ENCODE measurements around the gene PDZD8. TPM values are rescaled to one million over a fixed set of nuclear protein-coding genes. Genes with fewer than 3 reads are reported as not detected.

The PDZD8 gene
- total RNA-seq, 2 donors from 2014 or later = 23.0 to 32.9 TPM

DNA sequence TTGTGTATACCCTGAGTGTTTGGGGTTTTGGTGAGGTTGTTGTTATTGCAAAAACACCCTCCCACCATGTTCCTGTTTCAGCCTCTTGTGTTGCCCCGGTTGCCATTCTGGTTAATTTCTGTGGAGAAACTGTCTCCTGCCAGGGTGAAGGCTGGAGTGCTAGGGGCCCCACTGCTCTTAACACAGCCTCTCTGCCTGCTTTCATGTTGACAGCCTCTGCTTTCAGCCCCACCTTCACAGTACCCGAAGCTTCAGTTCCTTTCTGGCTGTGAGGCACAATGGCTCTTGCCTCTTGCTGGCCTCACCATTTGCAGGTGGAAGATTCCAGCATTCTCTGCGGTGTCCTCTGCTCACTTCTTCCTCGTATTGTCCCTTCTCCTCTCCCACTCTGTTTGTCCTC is 115.2 kb downstream of the PDZD8 start:
- H3K36me3 ChIP-seq = no peaks in the 10 kb centered on the region
- no peak for DNase-seq (ENCODE audit: low spot score)
- no peak overlapping the region for H3K27ac ChIP-seq
- no peaks in the 10 kb centered on the region for H3K27me3 ChIP-seq (replicated peaks; ENCODE audit: insufficient read depth)
- H3K4me3 ChIP-seq = no peak overlapping the region
- no peak for ATAC-seq (ENCODE audit: insufficient number of reproducible peaks, low FRiP score, low read depth)
- no peaks in the 10 kb centered on the region for H3K4me1 ChIP-seq (ENCODE audit: control insufficient read depth in 1 of 2, low read depth in 2 of 2)
- H3K9me3 ChIP-seq = no peaks in the 10 kb centered on the region
- TF ChIP-seq, protein P1, sequence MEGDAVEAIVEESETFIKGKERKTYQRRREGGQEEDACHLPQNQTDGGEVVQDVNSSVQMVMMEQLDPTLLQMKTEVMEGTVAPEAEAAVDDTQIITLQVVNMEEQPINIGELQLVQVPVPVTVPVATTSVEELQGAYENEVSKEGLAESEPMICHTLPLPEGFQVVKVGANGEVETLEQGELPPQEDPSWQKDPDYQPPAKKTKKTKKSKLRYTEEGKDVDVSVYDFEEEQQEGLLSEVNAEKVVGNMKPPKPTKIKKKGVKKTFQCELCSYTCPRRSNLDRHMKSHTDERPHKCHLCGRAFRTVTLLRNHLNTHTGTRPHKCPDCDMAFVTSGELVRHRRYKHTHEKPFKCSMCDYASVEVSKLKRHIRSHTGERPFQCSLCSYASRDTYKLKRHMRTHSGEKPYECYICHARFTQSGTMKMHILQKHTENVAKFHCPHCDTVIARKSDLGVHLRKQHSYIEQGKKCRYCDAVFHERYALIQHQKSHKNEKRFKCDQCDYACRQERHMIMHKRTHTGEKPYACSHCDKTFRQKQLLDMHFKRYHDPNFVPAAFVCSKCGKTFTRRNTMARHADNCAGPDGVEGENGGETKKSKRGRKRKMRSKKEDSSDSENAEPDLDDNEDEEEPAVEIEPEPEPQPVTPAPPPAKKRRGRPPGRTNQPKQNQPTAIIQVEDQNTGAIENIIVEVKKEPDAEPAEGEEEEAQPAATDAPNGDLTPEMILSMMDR (IDR thresholded peaks at IDR 0.05) = no peak

DNA sequence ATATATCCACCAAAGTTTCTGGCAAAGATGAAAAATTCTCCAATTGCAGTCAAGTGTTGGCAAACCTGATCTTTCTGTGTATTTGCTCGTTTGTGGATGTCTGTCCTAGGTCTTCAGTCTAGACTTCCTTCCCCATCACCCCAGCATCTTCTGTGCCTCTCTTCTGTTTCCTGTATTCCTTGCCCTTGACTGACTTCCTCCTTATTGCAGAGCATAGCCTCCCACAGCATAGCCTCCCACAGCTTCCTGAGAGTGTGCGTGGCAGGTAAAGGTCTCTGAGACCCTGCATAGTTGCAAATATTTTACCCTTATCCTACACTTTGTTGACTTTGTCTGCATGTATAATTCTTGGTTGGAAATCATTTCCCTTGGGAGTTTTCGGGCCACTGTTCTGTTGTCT is 116.0 kb downstream of the PDZD8 start:
- no peak overlapping the region for H3K4me3 ChIP-seq
- no peaks in the 10 kb centered on the region for H3K4me1 ChIP-seq (ENCODE audit: control insufficient read depth in 1 of 2, low read depth in 2 of 2)
- H3K27me3 ChIP-seq (replicated peaks; ENCODE audit: insufficient read depth) = no peaks in the 10 kb centered on the region
- no peak for ATAC-seq (ENCODE audit: insufficient number of reproducible peaks, low FRiP score, low read depth)
- no peak overlapping the region for H3K27ac ChIP-seq
- TF ChIP-seq, protein P1 (IDR thresholded peaks at IDR 0.05) = no peak
- no peaks in the 10 kb centered on the region for H3K36me3 ChIP-seq
- no peak for DNase-seq (ENCODE audit: low spot score)
- H3K9me3 ChIP-seq = no peaks in the 10 kb centered on the region

DNA sequence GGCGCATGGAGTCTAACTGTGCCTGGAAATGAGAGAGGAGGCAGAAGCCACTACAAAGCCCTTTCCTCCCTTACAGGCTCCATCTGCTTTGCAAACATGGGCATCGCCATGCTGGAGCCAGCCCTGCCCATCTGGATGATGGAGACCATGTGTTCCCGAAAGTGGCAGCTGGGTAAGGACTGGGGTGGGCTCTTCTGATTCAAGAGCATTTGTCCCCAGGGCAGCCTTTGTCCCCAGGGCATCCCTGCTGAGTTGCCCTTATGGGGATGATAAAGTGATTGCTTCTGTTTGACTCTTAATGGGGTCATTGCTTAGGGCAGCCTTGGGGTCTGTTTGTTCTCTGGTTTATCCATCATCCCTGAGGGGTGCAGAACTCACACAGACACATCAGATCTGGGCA is 117.5 kb downstream of the PDZD8 start:
- Histone ChIP-seq H3K27ac (no peak overlapping the region), H3K9me3 (no peaks in the 10 kb centered on the region), H3K4me3 (no peak overlapping the region), H3K27me3 (replicated peaks; ENCODE audit: insufficient read depth) (no peaks in the 10 kb centered on the region), H3K36me3 (no peaks in the 10 kb centered on the region), H3K4me1 (ENCODE audit: control insufficient read depth in 1 of 2, low read depth in 2 of 2) (no peaks in the 10 kb centered on the region)
- ATAC-seq (ENCODE audit: insufficient number of reproducible peaks, low FRiP score, low read depth) (no peak), DNase-seq (ENCODE audit: low spot score) (no peak)
- TF ChIP-seq, protein P1 (IDR thresholded peaks at IDR 0.05) = no peak

DNA sequence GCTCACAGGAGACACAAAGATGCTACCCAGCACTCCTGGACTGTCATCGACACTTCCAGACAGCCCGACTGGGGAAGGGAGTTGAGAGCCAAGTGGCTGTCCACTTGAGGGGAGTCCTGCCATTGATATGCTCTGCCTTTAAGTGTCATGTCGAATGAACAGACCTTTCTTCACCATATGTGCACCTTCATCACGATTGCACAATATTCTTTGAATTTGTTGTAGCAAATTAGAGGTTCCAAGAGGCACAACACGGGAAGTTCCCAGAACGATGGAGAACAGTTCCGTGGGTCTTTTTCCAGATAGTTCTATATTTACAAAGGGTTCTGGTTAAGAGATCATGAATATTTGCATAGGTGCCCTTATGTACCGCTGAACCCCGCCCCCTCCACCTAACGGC is 118.3 kb downstream of the PDZD8 start:
- Histone ChIP-seq H3K4me3 (no peak overlapping the region), H3K27me3 (replicated peaks; ENCODE audit: insufficient read depth) (no peaks in the 10 kb centered on the region), H3K9me3 (no peaks in the 10 kb centered on the region), H3K36me3 (no peaks in the 10 kb centered on the region), H3K27ac (no peak overlapping the region), H3K4me1 (ENCODE audit: control insufficient read depth in 1 of 2, low read depth in 2 of 2) (no peaks in the 10 kb centered on the region)
- ATAC-seq (ENCODE audit: insufficient number of reproducible peaks, low FRiP score, low read depth) (no peak), DNase-seq (ENCODE audit: low spot score) (no peak)
- TF ChIP-seq, protein P1 (IDR thresholded peaks at IDR 0.05) = no peak

DNA sequence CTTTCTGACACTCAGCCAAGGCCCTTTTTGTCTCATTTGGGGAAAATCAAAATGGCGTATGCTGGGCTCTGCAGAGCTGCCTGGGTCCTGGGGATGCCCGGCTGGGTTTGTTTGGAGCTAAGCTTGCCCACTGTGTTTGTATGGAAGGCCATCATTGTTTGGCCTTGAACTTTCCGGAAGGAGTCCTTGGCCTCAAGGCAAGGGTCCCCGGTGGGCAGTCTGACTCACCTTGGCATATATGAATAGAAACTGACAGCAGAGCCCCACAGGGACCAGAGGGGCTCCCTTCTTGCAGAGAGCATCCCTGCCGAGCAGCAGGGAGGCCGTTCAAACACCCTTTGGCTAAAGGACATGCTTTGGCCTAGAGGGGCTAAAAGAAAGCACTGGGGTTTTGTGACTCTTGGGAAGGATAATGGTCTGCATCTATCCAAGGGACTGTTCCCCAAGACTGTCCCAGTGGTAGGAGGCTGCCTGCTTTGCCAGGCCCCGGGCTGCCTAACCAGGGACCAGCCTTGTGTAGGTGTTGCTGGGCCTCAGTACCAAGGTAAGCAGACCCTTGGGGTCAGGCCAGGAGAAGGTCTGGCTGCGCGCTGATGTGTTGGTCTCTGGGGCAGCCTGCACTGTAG is 119.3 kb downstream of the PDZD8 start:
- Histone ChIP-seq H3K27ac (no peak overlapping the region), H3K27me3 (replicated peaks; ENCODE audit: insufficient read depth) (no peaks in the 10 kb centered on the region), H3K4me1 (ENCODE audit: control insufficient read depth in 1 of 2, low read depth in 2 of 2) (no peaks in the 10 kb centered on the region), H3K9me3 (no peaks in the 10 kb centered on the region), H3K36me3 (no peaks in the 10 kb centered on the region), H3K4me3 (no peak overlapping the region)
- no peak for DNase-seq (ENCODE audit: low spot score)
- no peak for ATAC-seq (ENCODE audit: insufficient number of reproducible peaks, low FRiP score, low read depth)
- TF ChIP-seq, protein P1 (IDR thresholded peaks at IDR 0.05) = no peak
